DMS79 treated with DMSO at 0.1 percent for 48 hours (cell line): ENCODE data around the gene SAMD4B.
"Not testable (repeated sequence)": the region's sequence is repeated elsewhere in the genome, so short reads cannot be mapped to it uniquely, and the experiment has no call there.

Experiments used
- DNase-seq: peaks from one replicate; lab custom pipeline; 2025; lab: John Stamatoyannopoulos, UW

The SAMD4B gene, protein sequence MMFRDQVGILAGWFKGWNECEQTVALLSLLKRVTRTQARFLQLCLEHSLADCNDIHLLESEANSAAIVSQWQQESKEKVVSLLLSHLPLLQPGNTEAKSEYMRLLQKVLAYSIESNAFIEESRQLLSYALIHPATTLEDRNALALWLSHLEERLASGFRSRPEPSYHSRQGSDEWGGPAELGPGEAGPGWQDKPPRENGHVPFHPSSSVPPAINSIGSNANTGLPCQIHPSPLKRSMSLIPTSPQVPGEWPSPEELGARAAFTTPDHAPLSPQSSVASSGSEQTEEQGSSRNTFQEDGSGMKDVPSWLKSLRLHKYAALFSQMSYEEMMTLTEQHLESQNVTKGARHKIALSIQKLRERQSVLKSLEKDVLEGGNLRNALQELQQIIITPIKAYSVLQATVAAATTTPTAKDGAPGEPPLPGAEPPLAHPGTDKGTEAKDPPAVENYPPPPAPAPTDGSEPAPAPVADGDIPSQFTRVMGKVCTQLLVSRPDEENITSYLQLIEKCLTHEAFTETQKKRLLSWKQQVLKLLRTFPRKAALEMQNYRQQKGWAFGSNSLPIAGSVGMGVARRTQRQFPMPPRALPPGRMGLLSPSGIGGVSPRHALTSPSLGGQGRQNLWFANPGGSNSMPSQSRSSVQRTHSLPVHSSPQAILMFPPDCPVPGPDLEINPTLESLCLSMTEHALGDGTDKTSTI

DNA sequence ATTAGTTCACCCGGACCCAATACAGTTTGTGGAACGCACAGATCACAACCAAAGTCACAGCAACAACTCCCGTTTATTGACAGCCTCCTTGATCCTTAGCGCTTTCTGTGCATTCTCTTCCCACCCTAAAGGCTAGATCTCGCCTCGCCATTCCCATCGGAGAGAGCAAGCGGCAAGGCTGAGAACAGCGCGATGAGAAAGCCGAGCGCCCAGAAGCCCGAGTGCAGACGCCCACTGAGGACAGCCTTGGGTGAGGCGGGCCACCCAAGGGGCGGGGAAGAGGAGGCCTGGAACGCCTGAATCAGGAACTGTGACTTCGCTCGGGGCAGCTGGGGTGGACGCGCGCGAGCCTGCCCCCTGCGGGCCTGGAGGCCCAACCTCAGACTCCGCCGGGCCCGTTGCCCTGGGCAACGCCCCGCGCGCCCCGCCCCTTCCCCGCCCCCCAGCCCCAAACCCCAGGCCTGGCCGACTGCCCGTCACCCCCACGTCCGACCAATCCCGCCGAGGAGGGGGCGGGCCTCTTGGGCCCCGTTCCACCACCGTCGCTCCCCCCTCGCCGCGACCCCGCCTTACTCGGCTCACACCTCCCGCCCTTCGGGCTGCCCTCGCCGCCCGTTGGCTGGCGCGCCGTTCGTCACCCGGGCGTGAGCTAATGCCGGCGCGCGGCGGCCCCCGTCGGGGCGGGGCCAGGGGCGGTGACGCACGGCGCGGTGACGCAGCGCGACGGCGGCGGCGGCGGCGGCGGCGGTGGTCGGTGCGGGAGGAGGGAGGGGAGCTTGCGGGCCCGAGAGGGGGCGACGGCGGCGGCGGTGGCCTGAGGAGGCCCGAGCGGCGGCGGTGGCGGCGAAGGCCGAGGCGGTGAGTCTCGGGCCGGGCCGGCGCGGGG is at the start of gene SAMD4B:
Gene SAMD4B, plus strand, starts transcription at position 703 of the 886 bp plus-strand sequence. CDS start 14,473 bp downstream, outside the sequence.
- peak; percentile 99 for DNase-seq

DNA sequence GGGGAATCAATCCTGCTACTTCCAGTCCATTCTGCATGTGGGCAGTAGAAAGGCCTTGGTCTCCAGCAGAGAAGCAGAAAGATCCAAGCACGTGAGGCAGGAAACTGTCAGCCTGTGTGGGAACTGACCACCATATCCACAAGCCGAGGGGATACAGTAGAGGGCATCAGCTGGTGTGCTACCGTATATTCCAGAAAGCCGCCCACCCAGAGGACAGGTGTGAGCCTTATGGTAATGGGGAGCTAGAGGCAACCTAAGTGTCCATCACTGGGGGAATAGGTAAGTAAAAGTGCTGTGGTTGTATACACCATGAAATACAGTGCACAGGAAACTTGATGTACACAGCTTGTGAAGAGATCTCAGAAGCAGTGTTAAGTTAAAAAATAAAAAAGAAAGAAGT is 48.8 kb upstream of the SAMD4B start:
- DNase-seq: no peak

DNA sequence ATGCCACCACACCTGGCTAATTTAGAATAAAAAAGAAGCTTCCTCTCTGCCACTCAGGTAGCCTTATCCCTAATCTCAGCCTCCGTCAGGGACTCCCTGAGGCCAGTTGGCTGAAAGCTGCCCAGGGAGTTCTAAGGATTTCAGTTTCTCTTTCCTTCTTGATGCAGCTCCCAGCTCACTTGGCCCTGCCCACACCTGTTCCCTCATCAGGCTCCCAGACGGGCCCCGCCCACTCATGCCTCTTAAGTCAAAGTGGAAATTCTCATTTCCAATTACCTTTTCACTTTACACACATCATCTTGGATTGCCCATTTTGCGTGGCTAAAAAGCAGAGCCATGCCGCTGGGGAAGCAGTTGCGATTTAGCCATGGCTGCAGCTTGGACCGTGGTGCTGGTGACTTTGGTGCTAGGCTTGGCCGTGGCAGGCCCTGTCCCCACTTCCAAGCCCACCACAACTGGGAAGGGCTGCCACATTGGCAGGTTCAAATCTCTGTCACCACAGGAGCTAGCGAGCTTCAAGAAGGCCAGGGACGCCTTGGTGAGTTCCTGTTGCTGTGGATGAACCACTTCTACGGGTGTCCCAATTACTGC is 46.1 kb upstream of the SAMD4B start, which contains the start of gene IFNL1:
Gene IFNL1, plus strand, starts transcription at position 353 of the 591 bp plus-strand sequence. Its CDS starts 15 bp downstream, at position 368.
- no peak for DNase-seq

DNA sequence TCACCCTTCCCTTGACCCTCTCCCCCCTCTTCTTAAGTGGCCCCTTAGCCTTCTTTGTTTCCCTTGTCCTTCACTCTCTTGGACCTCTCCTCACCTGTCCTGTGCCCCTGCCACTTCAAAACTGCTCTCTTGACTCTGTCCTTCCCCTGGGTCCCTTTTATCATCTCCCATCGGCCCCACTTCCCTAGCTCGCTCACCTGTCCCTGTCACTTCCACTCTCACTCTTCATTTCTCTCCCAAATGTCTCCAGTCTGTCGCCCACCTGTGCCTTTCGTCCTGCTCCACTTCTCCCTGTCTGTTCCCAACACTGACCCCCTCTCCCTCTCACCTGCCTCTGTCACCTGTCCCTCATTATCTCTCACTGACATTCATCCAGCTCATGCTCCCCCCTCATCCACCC is 45.3 kb upstream of the SAMD4B start:
- no peak for DNase-seq

DNA sequence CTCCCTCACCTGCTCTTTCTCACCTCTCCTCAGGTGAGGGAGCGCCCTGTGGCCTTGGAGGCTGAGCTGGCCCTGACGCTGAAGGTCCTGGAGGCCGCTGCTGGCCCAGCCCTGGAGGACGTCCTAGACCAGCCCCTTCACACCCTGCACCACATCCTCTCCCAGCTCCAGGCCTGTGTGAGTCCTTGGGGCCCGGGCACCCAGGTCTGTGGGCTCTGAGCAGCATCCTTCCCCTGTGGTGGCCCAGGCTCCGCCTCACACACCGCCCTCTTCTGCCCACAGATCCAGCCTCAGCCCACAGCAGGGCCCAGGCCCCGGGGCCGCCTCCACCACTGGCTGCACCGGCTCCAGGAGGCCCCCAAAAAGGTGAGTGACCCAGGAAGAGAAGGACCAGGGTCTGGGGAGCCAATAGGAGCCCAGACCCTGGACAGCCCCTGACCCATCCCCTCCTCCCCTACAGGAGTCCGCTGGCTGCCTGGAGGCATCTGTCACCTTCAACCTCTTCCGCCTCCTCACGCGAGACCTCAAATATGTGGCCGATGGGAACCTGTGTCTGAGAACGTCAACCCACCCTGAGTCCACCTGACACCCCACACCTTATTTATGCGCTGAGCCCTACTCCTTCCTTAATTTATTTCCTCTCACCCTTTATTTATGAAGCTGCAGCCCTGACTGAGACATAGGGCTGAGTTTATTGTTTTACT is 44.1 kb upstream of the SAMD4B start:
- no peak for DNase-seq

DNA sequence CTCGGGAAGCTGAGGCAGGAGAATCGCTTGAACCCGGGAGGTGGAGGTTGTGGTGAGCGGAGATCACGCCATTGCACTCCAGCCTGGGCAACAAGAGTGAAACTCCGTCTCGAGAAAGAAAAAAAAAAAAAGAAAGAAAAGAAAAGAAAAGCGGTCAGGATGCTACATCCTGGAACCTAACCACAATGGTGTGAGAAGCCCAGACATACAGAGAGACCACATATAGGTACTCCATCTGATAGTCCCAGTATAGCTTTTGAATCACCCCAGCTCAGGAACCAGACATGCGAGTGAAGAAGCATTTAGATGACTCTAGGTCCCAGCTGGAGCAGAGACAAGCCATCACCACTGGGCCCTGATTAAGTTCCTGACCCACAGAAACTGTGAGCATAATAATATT is 42.8 kb upstream of the SAMD4B start:
- DNase-seq: no peak

DNA sequence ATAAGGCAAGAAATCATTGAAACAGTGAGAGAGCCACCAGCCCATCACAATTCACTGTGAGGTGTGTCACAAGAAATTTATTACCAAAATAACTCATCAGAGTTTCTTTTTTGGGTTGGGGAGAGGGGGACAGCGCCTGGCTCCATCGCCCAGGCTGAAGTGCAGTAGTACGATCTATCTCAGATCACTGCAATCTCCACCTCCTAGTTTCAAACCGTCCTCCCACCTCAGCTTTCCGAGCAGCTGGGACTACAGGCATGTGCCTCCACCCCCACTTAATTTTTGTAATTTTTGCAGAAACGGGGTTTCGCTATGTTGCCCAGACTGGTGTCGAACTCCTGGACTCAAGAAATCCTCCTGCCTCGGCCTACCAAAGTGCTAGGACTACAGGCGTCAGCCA is 42.4 kb upstream of the SAMD4B start:
- DNase-seq: no peak

DNA sequence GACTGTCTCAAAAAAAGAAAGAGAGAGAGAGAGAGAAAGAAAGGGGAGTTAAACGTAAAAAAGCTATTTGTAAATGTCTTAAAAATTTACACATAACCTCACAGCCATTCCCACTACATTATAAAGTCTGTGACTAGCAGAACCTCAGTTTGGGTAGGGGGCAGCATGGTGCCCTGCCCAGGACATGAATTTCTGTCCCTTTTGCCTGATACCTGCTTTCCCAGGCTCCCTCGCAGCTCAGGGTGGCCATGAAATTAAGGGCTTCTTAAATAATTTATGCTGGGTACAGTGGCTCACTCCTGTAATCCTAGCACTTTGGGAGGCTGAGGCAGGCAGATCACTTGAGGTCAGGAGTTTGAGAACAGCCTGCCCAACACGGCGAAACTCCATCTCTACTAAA is 41.2 kb upstream of the SAMD4B start:
- no peak for DNase-seq

DNA sequence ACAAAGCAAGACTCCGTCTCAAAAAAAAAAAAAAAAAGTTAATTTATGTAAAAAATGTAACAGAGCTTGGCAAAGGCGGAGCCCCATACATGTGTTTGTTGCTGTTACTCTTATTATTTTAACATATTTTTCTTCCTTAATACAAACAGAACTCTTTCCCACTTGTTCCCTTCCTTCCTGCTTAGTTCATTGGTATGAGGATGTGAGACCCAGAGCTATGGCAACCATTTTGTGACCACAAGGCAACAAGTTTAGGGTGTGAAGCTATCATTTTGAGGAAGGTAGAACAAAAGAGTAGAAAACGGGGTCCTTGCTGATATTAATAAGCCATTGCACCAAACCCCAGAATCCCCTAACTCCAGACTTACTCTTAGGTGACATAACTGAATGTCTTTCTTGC is 40.7 kb upstream of the SAMD4B start:
- DNase-seq: no peak

DNA sequence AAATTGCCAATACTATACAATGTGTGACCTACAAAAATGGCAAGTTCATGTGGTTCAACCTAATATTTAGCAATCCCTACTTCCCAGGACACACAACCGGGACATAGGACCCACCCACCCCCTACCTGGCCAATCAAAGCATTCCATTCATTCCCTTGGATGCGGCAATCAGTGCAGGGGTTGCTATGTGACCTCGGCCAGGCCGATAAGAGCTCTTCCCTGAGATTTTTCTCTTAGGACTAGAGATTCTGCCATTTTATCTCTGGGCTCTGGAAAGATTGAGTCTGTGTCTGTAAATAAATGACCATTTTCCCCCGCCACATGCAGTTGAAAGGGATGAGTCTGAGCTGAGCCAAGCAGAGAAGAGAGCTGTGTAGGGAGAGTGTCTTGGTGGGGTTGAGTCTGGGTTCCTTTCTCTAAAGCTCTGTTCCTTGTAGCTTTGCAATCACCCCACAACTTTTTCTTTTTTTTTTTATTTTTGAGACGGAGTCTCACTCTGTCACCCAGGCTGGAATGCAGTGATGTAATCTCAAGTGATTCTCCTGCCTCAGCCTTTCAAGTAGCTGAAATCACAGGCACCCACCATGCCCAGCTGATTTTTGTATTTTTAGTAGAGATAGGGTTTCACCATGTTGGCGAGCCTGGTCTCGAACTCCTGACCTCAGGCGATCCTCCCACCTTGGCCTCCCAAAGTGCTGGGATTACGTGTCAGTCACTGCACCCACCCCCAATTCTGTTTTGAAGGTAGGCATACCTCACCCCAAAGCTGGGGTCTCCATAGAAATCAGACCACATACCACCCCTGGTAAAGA is 38.6 kb upstream of the SAMD4B start:
- no peak for DNase-seq

DNA sequence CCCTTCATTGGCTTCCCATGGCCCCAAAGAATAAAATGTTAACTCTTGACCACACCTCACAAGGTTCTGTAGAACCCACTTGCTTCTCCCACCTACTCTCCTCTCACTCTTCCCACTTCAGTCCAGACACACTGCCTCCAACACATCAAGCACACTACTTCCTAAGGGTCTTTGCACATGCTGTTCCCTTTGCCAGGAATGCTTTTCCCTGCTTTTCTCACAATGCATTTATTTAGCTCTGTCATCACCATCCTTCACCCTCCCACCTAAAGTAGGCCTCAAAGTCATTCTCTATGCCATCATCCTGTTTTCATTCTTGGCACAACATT is 38.1 kb upstream of the SAMD4B start:
- no peak for DNase-seq

DNA sequence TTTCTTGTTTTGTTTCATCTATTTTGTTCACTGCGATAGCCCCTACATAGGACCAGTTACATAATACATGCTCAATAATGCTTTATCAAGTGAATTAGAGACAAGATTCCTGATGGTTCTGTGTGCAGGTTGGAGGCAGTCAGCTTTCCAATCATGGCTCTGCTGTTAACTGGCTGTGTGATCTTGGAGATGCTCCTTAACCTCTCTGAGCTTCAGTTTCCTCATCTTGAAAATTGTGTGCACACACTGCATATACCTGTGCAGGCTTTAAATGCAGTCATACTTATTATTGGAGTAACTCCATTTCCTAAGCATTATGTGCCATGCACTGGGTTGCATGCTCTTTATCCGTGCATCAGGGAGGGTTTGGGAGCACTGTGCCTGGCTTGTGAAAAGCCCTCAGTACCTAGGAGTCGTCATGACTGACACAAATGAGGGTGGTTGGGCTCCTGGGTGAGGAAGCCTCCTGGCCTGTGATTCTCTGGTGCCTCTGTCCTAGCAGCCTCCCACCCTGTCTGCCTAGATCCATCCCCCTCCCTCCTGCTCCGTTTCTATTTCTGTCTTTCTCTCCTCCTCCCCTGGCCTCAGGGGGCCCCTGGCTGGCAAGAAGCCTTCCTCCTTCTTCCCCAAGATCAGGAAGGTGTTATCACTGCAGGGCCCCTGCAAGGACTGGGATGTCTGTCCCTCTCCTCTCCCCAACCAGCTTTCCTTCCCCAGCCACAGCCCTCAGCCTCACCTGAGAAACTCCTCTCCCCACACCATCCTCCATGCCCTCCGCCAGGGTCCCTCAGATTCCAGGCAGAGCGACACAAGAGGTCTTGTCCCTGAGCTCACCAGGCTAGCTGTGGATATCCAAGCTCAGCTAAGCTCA is 37.3 kb upstream of the SAMD4B start:
- DNase-seq: no peak

DNA sequence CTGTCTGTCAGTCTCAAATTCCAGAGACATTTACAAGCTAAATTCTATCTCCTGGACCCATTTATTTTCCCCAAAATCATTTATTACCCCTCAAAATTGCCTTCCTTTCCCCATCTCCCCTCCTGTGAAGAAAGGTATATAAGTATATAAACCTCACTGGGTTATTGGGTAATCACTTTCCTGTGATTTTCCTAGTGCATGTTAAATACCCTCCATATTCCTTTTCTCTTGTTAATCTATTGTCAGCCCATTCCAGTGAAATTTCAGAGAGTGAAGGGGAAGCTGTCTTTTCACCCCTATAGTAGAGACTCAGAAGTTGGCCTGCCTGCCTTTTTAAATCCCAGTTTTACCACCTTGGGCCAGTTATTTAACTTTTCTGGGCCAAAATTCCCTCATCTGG is 36.1 kb upstream of the SAMD4B start:
- no peak for DNase-seq

DNA sequence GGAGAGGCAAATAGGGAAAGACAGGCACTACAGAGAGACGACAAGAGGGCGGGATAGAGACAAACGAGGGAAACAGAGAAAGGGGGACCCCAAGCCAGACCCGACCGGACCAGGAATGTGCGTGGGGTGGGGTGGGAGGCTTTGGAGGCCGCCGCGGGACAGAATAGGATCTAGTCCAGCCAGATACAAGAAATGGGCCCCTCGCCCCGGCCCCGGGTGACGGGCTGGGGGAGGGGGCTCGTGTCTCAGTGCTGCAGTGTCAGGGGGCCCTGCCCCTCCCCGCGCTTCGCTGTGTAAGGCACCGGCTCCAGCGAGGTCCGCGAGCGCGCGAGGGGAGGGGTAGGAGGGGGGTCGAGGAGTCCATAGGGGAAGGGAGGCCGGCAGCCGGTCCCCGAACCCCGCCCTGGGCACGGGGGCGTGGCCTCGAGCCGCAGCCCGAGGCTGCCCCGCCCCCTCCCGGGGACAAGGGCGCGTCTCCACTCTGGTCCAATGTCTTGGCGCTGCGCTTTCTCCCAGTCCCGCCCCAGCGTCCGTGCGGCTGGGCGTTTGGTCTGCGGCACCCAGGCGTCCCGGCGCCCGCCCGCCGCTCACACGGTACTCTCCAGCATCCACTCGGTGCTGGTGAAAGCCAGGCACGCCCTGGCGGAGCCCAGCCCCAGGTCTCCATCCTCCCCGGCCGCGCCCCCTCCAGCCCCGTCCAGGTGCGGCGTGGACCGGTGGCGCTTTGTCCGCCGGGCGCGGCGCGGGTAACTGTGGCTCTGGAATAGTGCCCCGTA is 35.0 kb upstream of the SAMD4B start:
- DNase-seq: peak; percentile 53

DNA sequence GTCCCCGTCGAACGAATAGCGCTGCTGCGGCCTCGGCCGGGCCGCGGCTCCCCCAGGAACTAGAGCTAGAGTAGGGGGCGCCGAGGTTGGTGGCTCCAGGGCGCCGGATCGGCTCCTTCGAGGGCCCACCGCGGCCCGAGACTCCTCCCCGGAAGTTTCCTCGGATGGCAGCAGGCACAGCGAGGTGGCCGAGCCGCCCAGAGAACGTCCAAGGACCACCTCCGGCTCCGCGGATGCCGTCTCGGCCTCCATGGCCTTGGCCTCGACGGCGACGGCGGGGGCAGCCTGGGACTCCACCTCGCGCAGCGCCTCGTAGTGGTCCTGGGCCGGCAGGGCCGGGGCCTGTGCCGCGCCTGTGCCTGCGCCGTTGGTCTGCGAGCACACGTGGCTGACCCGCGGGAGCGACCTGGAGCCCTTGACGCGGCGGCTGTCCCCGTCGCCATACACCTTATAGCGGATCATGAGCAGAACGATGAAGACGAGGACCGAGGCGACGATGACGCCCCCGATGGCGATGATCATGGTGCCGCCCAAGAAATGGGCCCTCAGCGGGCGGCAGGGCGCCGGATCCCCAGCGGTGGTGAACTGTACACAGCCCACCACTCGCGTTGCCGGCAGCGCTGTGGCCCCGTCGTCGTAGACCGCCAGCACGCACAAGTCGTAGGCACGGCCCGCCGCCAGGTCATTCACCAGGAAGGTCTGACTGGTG is 34.2 kb upstream of the SAMD4B start:
- no peak for DNase-seq

DNA sequence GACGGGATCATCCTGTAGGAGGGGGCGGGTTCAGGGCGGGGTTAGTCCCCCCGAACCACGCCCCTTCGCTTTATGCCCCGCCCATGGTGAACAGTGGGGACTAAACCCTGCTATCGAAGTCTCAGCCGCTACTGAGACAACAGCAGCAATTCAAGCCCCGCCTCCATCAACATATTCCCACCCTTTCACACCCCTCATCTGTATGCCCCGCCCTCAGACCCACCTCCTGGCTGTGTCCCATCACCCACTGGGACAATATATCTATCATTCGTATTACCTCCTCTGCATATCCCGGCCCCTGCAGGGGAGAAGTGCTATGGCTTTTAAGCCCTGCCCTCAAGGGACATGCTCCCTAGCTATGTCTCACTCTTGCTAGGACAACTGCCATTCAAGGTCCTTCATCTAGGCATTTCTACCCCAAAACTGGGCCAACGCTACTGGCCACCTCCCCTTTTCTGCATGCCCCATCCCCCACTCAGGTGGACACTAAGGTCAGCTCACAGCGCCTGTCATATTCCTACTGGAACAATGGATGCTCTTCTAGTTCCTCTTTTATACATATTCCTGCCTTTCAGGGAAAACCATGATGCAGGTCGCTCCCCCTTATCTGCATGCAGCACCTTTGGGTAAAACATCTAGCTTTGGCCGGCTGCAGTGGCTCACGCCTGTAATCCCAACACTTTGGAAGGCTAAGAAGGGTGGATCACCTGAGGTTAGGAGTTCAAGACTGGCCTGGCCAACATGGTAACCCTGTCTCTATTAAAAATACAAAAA is 33.5 kb upstream of the SAMD4B start:
- no peak for DNase-seq

DNA sequence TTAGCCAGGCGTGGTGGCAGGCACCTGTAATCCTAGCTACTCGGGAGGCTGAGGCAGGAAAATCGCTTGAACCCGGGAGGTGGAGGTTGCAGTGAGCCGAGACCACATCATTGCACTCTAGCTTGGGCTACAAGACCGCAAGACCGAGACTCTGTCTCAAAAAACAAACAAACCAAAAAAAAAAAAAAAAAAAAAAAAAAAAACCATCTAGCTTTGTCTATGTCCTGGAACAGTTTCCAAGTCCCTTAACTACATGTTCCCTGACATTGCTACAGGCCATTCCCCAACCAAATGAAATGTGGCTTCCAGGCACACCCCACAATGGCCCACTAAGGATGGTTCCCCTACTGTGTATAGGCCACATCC is 32.9 kb upstream of the SAMD4B start:
- DNase-seq: not testable (repeated sequence)
